NCI-H2171 treated with DMSO at 0.1 percent for 48 hours (cell line): ENCODE data around the gene FAXDC2.

Experiments
- DNase-seq: peaks from one replicate; lab custom pipeline; 2025; lab: John Stamatoyannopoulos, UW

The FAXDC2 gene

GRCh38 chr5:154794525-154795234 is 55.7 kb downstream of the FAXDC2 start:
- no peak for DNase-seq

DNA sequence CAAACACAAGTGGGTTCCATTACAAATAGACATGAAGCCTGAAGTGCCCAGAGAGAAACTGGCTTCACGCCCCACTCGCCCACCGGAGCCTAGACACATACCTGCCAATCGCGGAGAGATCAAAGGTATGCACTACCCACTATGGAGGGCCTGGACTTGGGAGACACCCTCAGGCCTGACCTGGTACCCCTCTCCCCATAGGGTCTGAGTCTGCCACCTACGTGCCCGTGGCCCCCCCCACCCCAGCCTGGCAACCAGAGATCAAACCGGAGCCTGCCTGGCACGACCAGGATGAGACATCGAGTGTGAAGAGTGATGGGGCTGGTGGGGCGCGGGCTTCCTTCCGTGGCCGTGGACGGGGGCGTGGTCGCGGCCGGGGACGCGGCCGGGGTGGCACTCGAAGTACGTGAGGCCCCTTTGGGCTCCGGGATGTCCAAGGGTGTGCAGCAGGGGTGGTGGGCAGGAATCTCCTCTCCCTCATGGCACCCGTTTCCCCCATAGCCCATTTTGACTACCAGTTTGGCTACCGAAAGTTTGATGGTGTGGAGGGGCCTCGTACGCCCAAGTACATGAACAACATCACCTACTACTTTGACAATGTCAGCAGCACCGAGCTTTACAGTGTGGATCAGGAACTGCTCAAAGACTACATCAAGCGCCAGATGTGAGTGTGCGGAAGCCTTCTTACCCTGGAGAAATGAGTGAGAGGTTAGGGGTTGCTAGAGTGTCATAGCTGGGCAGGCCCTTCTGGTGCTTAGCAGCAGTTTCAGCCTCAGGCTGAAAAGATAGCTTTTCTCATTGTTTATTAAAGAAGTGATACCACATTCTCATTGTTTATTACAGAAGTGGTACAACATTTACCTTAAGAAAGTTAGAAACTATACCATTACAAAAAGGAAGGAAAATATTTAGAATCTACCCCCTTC is 56.5 kb downstream of the FAXDC2 start:
- no peak for DNase-seq

- DNase-seq = no peak
Observed at GRCh38 chr5:154791535-154791934, 58.9 kb downstream of the FAXDC2 start.

- no peak for DNase-seq
Observed at GRCh38 chr5:154788212-154788611, 62.2 kb downstream of the FAXDC2 start.

- DNase-seq = no peak
Observed at GRCh38 chr5:154786414-154786813, 64.0 kb downstream of the FAXDC2 start.

GRCh38 chr5:154784856-154785255 is 65.5 kb downstream of the FAXDC2 start:
- no peak for DNase-seq

- DNase-seq = no peak
Observed at GRCh38 chr5:154783774-154784460, 66.5 kb downstream of the FAXDC2 start.

- DNase-seq = no peak
Observed at GRCh38 chr5:154782812-154783592, 67.4 kb downstream of the FAXDC2 start.

DNA sequence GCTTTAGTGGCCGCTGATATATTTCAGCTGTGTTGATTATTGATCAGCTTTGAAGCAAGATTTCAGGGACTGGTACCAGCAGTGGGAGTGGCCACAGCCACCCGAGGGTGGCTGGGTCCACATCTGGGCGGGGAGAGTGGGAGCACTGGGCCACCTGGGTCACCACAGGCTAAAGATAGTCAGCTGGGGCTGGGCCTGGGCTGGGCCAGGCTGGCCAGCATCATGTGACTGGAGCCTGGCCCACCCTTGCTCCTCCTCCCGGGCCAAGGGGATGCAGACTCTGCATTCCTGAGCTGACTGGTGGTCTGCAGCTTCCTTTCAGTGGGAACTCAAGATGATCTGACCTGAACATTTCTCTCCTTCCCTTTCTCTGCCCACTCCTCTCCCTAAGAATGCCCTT is 68.1 kb downstream of the FAXDC2 start:
- DNase-seq = no peak

GRCh38 chr5:154780128-154780527 is 70.3 kb downstream of the FAXDC2 start:
- DNase-seq = no peak

GRCh38 chr5:154779105-154779504 is 71.3 kb downstream of the FAXDC2 start:
- no peak for DNase-seq

- DNase-seq = no peak
Observed at GRCh38 chr5:154778534-154778933, 71.9 kb downstream of the FAXDC2 start.

DNA sequence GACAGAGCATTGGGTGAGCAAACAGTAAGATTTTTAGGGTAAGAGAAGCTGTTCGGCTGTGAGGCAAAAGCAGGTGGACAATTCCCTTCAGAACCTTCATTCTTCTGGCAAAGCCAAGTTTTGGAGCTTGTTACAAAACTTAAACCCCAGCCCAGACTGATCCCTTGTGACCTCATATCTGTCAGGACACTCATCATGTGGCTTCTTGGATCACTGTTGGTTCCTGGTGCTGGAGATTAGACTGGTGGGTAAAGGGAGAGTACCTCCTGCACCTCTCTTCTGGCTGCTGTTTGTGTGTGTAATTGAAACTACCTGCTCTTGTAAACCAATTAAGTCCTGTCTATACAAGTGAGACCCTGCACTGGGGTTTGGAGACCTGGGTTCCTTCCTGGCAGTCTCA is 74.2 kb downstream of the FAXDC2 start:
- no peak for DNase-seq

- no peak for DNase-seq
Observed at GRCh38 chr5:154773326-154773725, 77.1 kb downstream of the FAXDC2 start.

GRCh38 chr5:154771383-154771901 is 79.0 kb downstream of the FAXDC2 start:
- DNase-seq = no peak

- no peak for DNase-seq
Observed at GRCh38 chr5:154770111-154770510, 80.3 kb downstream of the FAXDC2 start.
